Measurements from ENCODE around the gene CTSD.
A peak's percentile ranks its signal among the peaks of the same experiment; 100 is the strongest.

Gene CTSD

DNA sequence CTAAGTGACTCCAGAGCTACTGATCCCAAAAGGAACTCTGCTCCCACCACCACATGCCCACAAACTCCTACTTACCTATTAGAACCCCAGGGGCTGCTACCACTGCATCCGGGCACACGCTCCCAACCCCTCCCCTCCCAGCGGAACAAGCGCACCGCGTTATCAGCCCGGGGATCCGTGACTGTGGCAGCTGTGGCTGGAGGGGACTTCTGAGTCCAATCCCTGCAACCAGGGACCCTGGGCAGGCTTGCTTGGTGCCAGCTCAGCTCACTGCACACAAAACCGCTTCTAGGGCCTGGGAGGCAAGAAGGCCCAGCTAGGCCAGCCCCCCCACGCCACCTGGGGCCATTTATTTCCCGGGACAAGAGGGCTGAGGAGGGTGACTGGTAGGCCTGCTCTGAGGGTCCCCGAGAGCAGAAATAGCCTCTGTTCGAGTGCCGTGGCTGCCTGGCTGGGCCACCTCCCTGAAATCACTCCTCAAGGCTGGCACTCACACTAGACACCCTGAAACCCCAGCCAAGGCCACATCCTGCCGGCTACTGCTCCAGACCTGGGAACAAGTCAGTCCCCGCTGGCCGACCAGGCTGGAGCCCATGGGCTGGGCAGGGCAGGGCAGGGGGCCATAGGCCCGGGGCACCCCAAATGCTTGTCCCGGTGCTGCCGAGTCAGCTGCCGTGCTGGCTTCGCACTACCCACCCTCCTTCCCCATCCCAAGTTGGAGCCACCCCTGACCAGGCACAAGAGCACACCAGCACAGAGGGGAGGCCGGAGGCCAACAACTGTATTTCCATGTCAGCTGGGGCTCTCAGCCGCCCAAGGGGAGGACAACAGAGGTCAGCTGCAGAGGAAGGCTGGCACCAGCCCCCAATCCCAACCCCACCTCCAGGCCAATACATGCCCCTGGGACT is 11.5 kb downstream of the CTSD start:
- TF ChIP-seq, protein P1, sequence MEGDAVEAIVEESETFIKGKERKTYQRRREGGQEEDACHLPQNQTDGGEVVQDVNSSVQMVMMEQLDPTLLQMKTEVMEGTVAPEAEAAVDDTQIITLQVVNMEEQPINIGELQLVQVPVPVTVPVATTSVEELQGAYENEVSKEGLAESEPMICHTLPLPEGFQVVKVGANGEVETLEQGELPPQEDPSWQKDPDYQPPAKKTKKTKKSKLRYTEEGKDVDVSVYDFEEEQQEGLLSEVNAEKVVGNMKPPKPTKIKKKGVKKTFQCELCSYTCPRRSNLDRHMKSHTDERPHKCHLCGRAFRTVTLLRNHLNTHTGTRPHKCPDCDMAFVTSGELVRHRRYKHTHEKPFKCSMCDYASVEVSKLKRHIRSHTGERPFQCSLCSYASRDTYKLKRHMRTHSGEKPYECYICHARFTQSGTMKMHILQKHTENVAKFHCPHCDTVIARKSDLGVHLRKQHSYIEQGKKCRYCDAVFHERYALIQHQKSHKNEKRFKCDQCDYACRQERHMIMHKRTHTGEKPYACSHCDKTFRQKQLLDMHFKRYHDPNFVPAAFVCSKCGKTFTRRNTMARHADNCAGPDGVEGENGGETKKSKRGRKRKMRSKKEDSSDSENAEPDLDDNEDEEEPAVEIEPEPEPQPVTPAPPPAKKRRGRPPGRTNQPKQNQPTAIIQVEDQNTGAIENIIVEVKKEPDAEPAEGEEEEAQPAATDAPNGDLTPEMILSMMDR (IDR thresholded peaks at IDR 0.05; ENCODE audit: poor library complexity, severe bottlenecking) = no peak
- no peak overlapping the region for H3K4me3 ChIP-seq (ENCODE audit: severe bottlenecking)
- ATAC-seq (ENCODE audit: low read depth) = no peak
- H3K27me3 ChIP-seq (ENCODE audit: insufficient read depth, poor library complexity, severe bottlenecking) = peaks cover 12% of the 10 kb centered on the region
- H3K9me3 ChIP-seq (ENCODE audit: severe bottlenecking) = no peaks in the 10 kb centered on the region
- H3K36me3 ChIP-seq (ENCODE audit: low read depth) = peaks cover 16% of the 10 kb centered on the region
- peak; percentile 49 for DNase-seq (ENCODE audit: low spot score)
- no peak overlapping the region for H3K27ac ChIP-seq (ENCODE audit: poor library complexity, severe bottlenecking)
- H3K4me1 ChIP-seq (ENCODE audit: insufficient read depth, poor library complexity, severe bottlenecking) = peaks cover 6% of the 10 kb centered on the region

DNA sequence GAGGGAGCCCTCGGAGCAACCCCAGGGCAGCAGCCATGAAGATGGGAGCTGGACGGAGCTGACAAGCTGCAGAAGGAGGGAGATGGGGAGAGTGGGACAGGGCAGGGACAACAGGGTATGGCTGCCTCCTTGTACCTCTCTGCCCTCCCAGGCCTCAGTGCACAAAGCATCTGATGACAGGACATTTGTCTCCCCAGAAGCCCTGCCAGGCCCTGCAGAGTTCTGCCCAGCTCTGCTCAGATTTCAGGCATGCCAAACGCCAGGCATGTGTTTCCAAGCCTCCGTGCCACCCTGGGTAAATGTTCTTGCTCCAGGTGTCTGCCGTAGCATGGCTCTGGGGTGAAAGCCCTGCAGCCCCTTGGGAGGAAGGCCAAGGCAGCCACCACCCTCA is 12.2 kb downstream of the CTSD start:
- ATAC-seq (ENCODE audit: low read depth) = no peak
- Histone ChIP-seq H3K4me3 (ENCODE audit: severe bottlenecking) (no peak overlapping the region), H3K27me3 (ENCODE audit: insufficient read depth, poor library complexity, severe bottlenecking) (peaks cover 12% of the 10 kb centered on the region), H3K27ac (ENCODE audit: poor library complexity, severe bottlenecking) (peak overlapping the region; percentile 5), H3K36me3 (ENCODE audit: low read depth) (peaks cover 8% of the 10 kb centered on the region), H3K9me3 (ENCODE audit: severe bottlenecking) (no peaks in the 10 kb centered on the region), H3K4me1 (ENCODE audit: insufficient read depth, poor library complexity, severe bottlenecking) (peaks cover 6% of the 10 kb centered on the region)
- TF ChIP-seq, protein P1 (IDR thresholded peaks at IDR 0.05; ENCODE audit: poor library complexity, severe bottlenecking) = no peak
- DNase-seq (ENCODE audit: low spot score) = peak; percentile 31

DNA sequence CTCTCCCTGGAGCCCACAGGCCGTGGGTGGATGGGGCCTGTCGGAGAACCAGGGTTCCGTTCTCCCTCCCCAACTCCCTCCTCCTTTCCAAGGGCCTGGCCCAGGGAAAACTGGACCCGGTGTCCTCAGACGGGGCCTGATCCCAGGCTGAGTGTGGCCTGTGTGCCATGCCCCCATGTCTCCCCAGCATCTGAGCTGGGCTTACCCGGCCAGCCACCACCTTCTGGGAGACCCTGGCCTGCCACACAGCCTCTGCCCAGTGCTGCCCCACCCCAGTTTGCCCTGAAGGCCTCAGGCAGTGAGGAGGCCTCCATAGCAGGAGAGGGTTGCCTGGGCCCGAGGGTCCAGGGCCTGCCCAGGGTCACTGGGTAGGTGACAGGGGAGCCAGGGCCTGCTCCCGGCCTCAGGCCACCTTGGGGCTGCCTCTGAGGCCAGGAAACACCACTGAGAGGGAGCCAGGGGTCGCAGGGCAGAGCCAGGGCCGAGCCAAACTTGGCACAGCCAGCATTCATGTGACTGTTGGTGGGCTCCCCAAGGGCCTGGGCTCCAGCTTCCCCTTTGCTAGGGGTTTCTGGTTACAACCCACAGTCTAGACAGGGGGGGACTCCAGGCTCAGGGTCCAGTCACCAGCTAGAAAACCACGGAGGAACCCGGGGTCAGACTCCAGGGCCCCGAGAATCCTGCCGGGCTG is 12.7 kb downstream of the CTSD start:
- Histone ChIP-seq H3K4me3 (ENCODE audit: severe bottlenecking) (no peak overlapping the region), H3K36me3 (ENCODE audit: low read depth) (peaks cover 5% of the 10 kb centered on the region), H3K9me3 (ENCODE audit: severe bottlenecking) (no peaks in the 10 kb centered on the region), H3K27me3 (ENCODE audit: insufficient read depth, poor library complexity, severe bottlenecking) (peaks cover 12% of the 10 kb centered on the region), H3K27ac (ENCODE audit: poor library complexity, severe bottlenecking) (peak overlapping the region; percentile 5), H3K4me1 (ENCODE audit: insufficient read depth, poor library complexity, severe bottlenecking) (peaks cover 6% of the 10 kb centered on the region)
- DNase-seq (ENCODE audit: low spot score) = peak; percentile 51
- TF ChIP-seq, protein P1 (IDR thresholded peaks at IDR 0.05; ENCODE audit: poor library complexity, severe bottlenecking) = no peak
- ATAC-seq (ENCODE audit: low read depth) = no peak

DNA sequence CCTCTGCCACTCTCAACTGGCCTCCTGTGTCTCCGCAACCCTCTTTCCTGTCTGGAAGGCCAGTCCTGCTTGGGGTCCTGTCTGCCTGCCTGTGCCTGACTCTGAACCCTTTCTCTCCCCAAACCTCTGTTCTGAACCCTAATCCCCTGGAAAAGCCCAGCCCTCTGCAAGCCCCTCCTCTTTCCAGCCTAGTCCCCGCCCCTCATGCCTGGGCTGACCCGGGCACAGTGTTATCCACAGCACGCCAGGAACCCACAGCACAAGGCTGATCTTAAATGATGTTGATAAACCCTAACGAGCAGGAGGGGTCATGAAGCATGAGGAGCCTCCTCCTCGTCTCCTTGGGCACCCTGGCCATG is 13.3 kb downstream of the CTSD start, which contains the start of gene IFITM10:
TSS of gene IFITM10 (minus strand) at position 115 of the 359 bp plus-strand sequence. CDS start 153 bp downstream, outside the sequence.
- peaks cover 6% of the 10 kb centered on the region for H3K4me1 ChIP-seq (ENCODE audit: insufficient read depth, poor library complexity, severe bottlenecking)

More for the DNA sequence above, 13.3 kb downstream of the CTSD start, which contains the start of gene IFITM10:
- DNase-seq (ENCODE audit: low spot score) = peak; percentile 42
- TF ChIP-seq, protein P1 (IDR thresholded peaks at IDR 0.05; ENCODE audit: poor library complexity, severe bottlenecking) = no peak
- Histone ChIP-seq H3K4me3 (ENCODE audit: severe bottlenecking) (peak within 1 kb of the TSS; percentile 33), H3K27ac (ENCODE audit: poor library complexity, severe bottlenecking) (peak within 1 kb of the TSS; percentile 5), H3K27me3 (ENCODE audit: insufficient read depth, poor library complexity, severe bottlenecking) (peaks cover 12% of the 10 kb centered on the region), H3K36me3 (ENCODE audit: low read depth) (no peaks in the 10 kb centered on the region), H3K9me3 (ENCODE audit: severe bottlenecking) (no peaks in the 10 kb centered on the region)
- peak; percentile 26 for ATAC-seq (ENCODE audit: low read depth)

Data from RWPE2 (cell line).